HG02588 (cell line): ENCODE results near the gene TMEM141.
"Not testable (repeated sequence)": the region's sequence is repeated elsewhere in the genome, so short reads cannot be mapped to it uniquely, and the experiment has no call there.

Source experiments
- ATAC-seq: cut with Tn5 transposase; IDR thresholded peaks from one replicate; pipeline ENCODE4 v1.9.1; 2021; ENCODE audit warnings: mild to moderate bottlenecking, moderate library complexity; ENCODE audit not compliant: unreplicated experiment

TMEM141 gene

DNA sequence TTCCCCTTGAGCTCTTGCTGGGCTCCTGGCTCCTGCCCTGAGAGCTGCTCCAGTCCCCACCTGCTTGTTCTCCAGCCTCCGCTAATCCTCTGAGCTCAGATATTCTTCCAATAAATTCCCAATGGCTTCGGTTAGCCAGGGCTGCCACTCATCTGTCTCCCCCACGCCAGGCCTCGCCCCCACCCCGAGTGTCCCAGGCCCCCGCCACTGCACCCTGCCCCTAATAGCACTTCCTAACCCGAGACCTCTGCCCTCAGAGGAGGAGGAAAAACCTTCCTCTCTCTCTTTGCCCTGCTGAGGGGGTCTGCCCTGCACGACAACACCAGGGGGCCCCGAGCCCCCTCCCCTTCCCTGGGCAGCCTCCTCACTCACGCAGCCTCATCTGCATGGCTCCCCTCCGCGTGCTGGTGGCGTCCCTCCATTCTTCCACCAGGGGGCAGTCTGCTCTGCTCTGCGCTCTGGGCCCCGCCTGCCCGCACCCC lies 21.4 kb upstream of the TMEM141 start:
- no peak for ATAC-seq

DNA sequence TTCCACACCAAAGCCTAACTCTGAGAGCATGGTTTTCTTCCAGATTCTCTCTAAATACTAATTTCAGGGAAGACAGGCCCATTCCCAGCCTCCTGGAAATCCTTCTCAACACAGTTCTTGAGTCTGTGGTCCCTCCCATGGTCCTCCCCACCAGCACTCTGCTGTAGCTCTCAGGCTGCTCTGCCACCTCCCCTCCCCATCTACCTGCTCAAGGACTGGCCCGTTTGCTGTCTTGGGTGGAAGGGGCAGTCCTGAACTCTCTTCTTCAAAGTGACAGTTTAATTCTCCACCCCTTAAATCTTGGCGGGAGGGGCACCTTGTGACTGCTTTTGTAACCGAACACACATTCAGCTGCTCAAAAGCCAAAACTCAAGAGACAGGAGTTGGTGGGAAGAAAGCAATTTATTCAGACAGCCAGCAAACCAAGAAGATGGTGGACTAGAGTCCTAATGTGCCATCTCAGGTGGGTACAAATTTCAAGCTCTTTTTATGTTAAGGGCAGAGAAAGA lies 19.2 kb upstream of the TMEM141 start:
- no peak for ATAC-seq

DNA sequence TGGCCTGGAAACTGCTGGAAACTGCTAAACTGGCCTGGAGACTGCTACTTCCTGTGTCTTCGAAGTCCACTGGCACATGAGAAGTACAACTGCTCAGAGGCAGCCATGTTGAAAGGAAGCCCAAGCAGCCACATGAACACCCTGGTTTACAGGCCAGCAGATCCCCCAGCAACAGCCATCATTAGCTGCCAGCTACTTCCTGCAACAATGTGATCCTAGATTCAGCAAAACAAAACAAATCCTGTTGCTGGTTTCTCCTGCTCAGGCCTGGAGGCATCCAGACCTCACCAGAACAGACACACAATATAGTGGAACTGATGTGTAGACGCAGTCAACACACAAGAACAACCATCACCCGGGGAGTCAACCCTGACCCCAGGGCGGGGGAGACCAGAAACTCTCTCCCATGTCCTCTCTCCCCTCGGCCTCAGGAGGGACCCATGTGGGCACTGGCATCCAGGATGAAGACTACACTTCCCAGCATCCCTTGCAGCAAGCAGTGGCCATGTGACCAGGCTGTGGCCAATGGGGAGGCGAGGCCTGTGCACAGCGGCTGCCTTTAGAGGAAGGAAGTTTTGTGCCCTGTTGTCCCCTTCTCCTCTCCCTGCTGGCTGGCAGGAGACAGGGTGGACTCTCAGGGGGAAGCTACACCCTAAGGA lies 17.6 kb upstream of the TMEM141 start:
- no peak for ATAC-seq

GRCh38 chr9:136774416-136775045 lies 16.6 kb upstream of the TMEM141 start:
- no peak for ATAC-seq

DNA sequence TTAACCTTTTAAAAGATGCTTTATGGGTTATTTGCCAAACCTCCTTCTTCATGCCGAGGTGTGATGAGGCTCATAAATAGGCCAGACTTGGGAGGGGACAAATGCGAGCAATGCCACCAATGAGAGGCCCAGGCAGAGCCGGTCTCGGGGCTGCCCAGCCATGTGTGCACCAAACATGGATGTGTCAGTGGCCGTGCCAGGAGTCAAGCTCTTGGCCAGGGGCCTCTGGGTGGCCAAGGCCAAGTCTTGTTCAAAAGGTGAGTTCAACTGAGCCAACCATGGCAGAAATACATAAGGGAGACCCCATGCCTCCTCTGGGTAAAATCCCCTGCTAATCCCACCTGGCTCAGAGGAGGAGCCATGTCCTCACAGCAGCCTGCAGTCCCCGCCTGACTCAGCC lies 16.0 kb upstream of the TMEM141 start:
- ATAC-seq, result no peak

DNA sequence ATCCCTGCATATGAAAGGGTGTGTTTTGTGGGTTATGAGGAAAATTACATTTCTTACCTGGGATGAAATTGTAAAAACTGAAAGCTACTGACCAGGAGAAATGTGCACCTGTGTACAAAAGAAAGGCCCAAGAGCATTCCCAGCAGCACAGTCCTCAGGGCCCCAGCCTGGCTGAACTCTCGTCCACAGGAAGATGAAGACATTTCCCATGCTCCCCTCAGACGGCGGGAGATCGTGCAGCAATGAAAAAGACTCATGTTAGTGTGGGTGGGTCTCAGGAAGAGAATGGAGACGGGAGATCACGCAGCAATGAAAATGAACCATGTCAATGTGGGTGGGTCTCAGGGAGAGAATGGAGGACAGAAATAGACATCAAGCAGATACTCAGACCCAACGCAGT lies 14.2 kb upstream of the TMEM141 start:
- ATAC-seq, result no peak

DNA sequence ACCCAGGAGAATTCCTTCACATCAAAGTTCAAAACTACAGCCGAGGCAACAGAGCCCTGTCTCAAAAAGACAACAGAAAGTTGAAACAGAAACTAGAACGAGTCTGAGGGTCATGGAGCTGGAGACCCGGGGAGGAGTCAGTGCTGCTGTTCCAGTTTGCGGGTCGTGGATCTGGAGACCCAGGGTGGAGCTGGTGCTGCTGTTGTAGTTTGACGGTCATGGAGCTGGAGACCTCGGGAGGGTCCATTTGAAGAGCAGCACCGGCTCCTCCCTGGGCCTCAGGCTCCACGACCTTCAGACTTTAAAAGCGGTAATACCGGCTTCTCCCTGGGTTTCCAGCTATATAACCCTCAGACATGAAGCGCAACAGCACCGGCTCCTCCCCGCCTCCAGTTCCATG lies 13.8 kb upstream of the TMEM141 start:
- ATAC-seq, result no peak

DNA sequence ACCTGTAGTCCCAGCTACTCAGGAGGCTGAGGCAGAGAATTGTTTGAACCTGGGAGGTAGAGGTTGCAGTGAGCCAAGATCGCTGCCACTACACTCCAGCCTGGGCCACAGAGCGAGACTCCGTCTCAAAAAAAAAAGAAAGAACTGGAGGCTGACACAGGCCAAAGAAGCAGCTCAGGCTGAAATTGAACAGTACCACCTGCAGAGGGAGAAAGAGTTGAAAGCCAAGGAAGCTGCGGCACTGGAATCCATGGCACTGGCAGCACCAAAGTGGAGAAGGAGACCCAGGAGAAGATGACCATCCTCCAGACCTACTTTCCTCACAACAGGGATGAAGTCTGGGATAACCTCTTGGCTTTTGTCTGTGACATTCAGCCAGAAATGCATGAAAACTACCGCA lies 11.3 kb upstream of the TMEM141 start:
- no peak for ATAC-seq

- no peak for ATAC-seq
Measured at GRCh38 chr9:136782452-136782851, 8.7 kb upstream of the TMEM141 start.

GRCh38 chr9:136784249-136784996 lies 6.7 kb upstream of the TMEM141 start:
- ATAC-seq, result no peak

DNA sequence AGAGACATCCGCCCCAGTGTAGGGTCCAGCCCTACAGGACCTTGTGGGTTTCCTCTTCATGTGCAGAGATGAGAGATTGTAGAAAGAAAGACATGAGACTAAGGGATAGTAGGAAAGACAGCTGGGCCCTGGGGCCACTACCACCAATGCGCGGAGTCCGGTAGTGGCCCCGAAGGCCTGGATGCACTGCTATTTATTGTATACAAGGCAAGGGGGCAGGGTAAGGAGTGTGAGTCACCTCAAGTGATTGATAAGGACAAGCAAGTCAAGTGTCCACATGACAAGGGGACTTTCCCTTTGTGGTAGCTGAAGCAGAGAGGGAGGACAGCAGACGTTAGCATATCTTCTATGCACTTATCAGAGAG lies 6.2 kb upstream of the TMEM141 start:
- ATAC-seq, result no peak

DNA sequence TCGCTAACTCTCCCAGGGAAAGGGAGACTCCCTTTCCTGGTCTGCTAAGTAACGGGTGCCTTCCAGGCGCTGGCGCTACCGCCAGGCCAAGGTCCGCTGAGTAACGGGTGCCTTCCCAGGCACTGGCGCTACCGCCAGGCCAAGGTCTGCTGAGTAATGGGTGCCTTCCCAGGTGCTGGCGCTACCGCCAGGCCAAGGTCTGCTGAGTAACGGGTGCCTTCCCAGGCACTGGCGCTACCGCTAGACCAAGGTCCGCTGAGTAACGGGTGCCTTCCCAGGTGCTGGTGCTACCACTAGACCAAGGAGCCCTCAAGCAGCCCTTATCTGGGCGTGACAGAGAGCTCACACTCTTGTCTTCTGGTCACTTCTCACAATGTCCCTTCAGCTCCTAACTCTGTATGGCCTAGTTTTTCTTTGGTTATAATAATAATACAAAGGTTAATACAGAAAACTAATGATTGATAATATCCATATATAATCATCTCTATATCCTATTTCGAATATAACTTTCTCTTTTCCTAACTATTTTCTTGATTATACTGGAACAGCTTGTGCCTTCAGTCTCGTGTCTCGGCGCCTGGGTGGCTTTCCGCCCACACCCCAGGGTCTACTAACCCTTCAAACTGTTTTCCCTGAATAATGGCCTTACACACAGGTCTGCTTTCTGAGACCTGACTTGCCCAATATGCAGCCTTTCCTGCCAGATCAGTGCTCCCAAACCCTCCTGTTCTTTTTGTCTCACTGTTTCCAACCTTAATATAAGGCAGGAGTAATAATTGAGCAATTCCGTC lies 5.4 kb upstream of the TMEM141 start:
- ATAC-seq, result not testable (repeated sequence)

GRCh38 chr9:136786451-136786850 lies 4.7 kb upstream of the TMEM141 start:
- no peak for ATAC-seq

- not testable (repeated sequence) for ATAC-seq
Measured at GRCh38 chr9:136786983-136787382, 4.2 kb upstream of the TMEM141 start.

DNA sequence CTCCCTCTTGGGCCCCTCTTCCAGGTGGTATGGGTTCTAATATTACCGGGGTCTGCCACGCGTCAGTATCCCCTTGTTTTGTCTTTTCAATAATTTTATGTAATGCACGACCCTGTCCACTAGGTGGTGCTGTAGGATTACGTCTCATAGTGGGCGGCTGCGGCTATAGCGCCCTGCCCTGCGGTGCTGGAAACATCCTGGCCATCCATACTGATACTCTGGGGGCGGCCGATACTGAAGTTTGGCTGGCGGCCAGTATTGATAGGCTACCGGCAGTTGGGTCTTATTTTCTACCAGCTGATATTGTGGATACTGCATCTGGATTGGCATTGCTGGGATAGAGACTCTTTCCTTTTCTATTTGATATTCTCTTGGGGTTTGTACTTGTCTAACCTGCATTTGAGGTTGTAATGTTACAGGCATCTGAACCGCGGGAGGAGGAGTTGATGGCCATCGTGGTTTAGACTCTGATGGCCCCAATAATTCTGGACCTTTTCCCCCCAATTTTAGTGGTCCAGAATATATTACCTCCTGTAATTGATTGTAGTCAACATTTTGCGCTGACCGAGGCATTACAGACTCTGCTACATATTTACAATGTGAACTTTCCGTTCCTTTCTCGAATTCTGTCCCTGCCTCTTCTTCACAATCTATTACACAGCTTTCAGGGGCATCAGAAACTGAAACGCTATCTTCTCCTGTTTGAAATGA lies 3.3 kb upstream of the TMEM141 start:
- ATAC-seq, result no peak

- not testable (repeated sequence) for ATAC-seq
Measured at GRCh38 chr9:136788644-136789522, 2.3 kb upstream of the TMEM141 start.

GRCh38 chr9:136789523-136789937 lies 1.6 kb upstream of the TMEM141 start:
- ATAC-seq, result no peak

DNA sequence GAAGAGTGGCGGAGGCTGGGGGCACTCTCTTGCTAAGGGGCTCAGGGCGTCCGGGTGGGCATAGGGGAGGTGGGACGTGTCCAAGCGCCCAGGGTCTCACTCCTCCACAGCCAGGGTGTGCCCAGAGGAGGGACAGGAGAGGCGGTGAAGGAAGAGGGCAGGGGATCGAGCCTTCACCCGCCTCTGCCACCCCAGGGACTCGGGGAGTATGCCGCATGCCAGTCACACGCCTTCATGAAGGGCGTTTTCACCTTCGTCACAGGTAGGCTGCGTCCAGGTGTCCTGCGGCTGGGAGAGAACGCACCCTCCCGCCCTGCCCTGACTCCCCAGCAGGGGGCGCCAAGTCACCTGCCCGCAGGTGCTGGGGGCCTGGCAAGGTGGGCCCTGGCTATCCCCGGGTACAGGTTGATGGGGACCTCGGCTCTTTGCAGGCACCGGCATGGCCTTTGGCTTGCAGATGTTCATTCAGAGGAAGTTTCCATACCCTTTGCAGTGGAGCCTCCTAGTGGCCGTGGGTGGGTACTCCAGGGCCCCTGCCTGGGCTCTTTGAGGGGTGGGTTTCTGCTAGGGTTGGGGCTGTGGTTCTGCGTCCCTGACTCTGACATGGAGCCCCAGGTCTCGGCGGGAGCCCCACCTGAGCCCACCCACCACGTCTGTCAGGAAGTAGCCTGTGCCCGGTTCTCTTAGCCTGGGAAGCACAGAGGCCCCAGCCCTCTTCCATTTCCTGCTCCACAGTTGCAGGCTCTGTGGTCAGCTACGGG lies 552 bp downstream of the TMEM141 start:
- ATAC-seq, result no peak
